GM13977 (cell line): Measurements from ENCODE around the gene ZSWIM6.

Source experiments
- DNase-seq: peaks from one replicate; pipeline ENCODE4 v3.0.0; 2012; ENCODE audit warnings: low spot score
- CTCF ChIP-seq: IDR thresholded peaks from 2 replicates; pipeline ENCODE4 v1.5.1; 2012; ENCODE audit warnings: mild to moderate bottlenecking, control low read depth; ENCODE audit not compliant: insufficient read depth; ENCODE audit errors: extremely low read depth, missing control alignments
- in situ Hi-C: fragments of 300-500 bp; cut with MboI; formaldehyde crosslinking; loops from one replicate; pipeline ENCODE4 v1.12.0; 2022; ENCODE audit warnings: low sequenced_read_pairs, low pct_unique_long_range_greater_than_20kb, mixed read lengths, inconsistent platforms; ENCODE audit not compliant: unreplicated experiment

Gene ZSWIM6

GRCh38 chr5:61423487-61424145 lies 91.6 kb downstream of the ZSWIM6 start:
- no peak for DNase-seq
- in situ Hi-C loops, result no loop called here
- TF ChIP-seq CTCF, result no peak

GRCh38 chr5:61425918-61426317 lies 93.9 kb downstream of the ZSWIM6 start:
- TF ChIP-seq CTCF, result no peak

GRCh38 chr5:61429906-61430305 lies 97.8 kb downstream of the ZSWIM6 start:
- in situ Hi-C loops, result no loop called here

More at GRCh38 chr5:61425918-61426317, 93.9 kb downstream of the ZSWIM6 start:
- in situ Hi-C loops, result no loop called here
- DNase-seq, result no peak

GRCh38 chr5:61431923-61432620 lies 100.0 kb downstream of the ZSWIM6 start:
- no peak for DNase-seq
- TF ChIP-seq CTCF, result no peak

More at GRCh38 chr5:61429906-61430305, 97.8 kb downstream of the ZSWIM6 start:
- no peak for TF ChIP-seq CTCF
- DNase-seq, result no peak

GRCh38 chr5:61435368-61435767 lies 103.3 kb downstream of the ZSWIM6 start:
- no peak for DNase-seq
- TF ChIP-seq CTCF, result no peak
- in situ Hi-C loops, result no loop called here

More at GRCh38 chr5:61431923-61432620, 100.0 kb downstream of the ZSWIM6 start:
- in situ Hi-C loops, result no loop called here

- in situ Hi-C loops, result no loop called here
- no peak for DNase-seq
- TF ChIP-seq CTCF, result no peak
Observed at GRCh38 chr5:61438298-61438970, 106.4 kb downstream of the ZSWIM6 start.
